ENCODE measurements around the gene CHRNB1.

Gene CHRNB1

DNA sequence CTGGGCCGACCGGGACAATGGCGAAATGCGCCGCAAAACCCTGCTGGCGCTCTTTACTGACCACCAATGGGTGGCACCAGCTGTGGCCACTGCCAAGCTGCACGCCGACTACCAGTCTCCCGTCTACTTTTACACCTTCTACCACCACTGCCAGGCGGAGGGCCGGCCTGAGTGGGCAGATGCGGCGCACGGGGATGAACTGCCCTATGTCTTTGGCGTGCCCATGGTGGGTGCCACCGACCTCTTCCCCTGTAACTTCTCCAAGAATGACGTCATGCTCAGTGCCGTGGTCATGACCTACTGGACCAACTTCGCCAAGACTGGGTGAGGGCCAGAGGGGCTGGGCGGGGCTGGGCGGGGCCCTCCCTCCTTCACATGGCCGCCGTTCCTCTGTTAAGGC lies 29.1 kb upstream of the CHRNB1 start:
- no peak for DNase-seq (ENCODE audit: low read depth, low spot score)

DNA sequence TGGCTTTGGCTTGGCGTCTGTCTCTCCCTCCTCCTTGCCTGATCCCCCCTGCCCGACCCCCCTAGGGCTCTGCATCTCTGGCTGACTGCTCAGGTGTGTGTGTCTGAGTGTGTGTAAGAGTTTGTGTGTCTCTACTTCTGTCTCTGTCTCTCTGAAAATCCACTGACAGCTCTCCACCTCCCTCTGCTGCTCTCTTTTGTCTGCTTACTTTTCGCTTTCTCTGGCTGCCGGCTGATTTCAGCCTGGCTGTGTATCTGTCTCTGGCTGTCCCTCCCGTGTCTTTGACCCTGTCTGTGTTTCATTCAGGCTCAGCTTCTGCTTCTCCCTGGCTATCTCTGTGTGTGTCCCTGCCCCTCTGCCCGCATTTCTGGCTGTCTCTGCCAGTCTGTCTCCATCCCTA lies 28.5 kb upstream of the CHRNB1 start:
- no peak for DNase-seq (ENCODE audit: low read depth, low spot score)

GRCh38 chr17:7417056-7417655 lies 27.7 kb upstream of the CHRNB1 start:
- no peak for DNase-seq (ENCODE audit: low read depth, low spot score)

DNA sequence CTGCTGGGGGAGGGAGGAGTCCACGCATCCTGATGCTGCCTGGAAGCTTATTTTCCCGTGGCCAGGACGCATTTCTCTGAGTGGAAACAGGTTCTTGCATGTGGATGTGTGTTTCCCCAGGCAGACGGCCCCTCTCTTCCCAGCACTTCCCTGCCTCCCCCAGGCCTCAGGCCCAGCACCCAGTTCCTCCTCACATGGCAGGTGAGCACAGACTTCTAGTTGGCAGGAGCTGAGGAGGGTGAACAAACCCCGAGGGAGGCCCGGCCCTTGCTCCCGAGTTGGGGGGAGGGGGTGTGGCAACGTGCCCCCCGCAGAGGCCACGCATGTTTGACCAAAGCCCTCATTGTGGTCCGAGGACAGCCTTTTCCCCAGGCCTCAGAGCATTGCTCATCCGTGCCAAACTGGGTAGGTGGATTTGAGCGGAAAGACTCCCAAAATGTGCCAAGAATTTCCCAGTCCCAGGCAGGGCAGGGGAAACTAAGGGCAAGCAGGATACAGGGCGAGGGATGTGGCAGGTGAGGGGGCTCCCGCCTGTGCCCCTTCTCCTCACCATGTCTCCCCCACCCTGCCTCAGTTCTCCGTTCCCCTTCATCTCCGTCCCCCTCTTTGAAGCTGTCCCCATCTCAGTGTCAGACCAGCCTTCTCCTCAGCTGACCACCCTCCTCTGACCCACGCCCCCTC lies 26.2 kb upstream of the CHRNB1 start:
- no peak for DNase-seq (ENCODE audit: low read depth, low spot score)

DNA sequence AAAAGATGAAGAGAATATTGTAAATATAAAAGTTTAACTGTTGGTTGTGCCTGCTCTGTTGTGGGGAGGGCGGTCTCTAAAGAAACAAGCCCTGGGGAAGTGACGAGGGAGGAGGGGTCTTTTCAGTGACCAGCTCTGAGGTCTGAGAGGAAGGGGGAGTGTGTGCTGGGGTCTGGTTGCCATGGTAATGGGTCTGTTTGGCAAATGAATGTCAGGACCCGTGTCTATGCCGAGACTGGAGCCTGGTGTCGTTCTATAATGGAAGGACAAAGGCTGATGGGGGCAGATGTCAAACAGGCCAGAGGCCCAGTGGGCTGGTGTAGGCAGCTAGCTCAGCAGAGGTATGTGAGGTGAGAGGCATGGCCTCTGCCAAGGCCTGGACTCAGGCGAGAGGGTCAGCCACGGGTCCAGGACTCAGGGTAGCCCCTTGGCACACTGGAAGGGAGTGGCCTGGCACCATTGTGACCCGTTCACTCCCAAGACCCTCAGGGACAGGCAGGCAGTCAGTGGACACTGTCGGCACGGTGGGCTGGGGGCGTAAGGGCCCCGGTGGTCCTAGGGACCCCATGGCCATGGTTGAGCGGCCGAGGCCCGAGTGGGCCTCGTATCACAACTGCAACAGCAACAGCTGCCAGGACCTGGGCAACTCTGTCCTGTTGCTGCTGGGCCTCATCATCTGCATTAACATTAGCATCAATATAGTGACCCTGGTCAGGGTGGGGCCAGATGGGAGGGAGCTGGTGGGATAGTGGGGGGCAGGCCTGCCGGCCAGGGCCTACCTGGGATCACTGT lies 24.8 kb upstream of the CHRNB1 start, which contains the start of gene SPEM1:
SPEM1 (plus strand) TSS at position 506 of the 792 bp plus-strand sequence; CDS start at position 567, 61 bp downstream.
- DNase-seq (ENCODE audit: low read depth, low spot score): no peak

DNA sequence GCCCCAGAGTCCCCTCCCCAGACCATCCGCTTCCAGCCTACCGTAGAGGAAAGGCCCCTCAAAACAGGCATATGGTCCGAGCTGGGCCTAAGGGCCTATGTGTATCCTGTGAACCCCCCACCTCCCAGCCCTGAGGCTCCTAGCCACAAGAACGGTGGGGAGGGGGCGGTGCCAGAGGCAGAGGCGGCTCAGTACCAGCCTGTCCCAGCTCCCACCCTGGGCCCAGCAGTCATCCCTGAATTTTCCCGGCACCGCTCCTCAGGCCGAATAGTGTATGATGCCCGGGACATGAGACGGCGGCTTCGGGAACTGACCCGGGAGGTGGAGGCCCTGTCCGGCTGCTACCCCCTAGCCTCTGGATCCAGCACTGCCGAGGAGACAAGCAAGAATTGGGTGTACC lies 23.7 kb upstream of the CHRNB1 start:
- DNase-seq (ENCODE audit: low read depth, low spot score): no peak

DNA sequence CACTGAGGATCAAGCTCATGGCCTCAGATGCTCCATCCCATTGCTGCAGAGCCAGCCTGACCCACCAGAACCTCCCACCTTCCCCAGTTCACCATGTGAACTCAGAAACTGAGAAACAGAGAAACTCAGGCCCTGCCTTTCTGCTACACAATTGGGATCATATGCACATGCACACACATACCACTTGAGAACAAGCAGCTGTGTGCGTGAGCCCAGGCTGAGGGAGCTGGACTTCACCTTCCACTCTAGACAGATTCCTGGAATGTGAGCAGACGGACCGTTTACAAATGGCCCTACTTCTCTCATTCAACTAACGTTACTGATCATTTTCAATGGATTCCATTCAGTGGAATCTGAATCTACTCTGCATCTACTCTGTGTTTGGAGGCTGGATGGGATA lies 21.2 kb upstream of the CHRNB1 start:
- DNase-seq (ENCODE audit: low read depth, low spot score): no peak

- DNase-seq (ENCODE audit: low read depth, low spot score): no peak
Observed at GRCh38 chr17:7425316-7425715, 19.5 kb upstream of the CHRNB1 start, which contains the start of gene SPEM2. Gene SPEM2 (plus strand): TSS chr17:7425616. CDS start chr17:7425689, 73 bp downstream.

GRCh38 chr17:7425756-7426155 lies 19.1 kb upstream of the CHRNB1 start:
- no peak for DNase-seq (ENCODE audit: low read depth, low spot score)

- DNase-seq (ENCODE audit: low read depth, low spot score): no peak
Observed at GRCh38 chr17:7426203-7426863, 18.5 kb upstream of the CHRNB1 start.

GRCh38 chr17:7426896-7427489 lies 17.9 kb upstream of the CHRNB1 start:
- DNase-seq (ENCODE audit: low read depth, low spot score): no peak

- no peak for DNase-seq (ENCODE audit: low read depth, low spot score)
Observed at GRCh38 chr17:7427549-7427948, 17.3 kb upstream of the CHRNB1 start.

DNA sequence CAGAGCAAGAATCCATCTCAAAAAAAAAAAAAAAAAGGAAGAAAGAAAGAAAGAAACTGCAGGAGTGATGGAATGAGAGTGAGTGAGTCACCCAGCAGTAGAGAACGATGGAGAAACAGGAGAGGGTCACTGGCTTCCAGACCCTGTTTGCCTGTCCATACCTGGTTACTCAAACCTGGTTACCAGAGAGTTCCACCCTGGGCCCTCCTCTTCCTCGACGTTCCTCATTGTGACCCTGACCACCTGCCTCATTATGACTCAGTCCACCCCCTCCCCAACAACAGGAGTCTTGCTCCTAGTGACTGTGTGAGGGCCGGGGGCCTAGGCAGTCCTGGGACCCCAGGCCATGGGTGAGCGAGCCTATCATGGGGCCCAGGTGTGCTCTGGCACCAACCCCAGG lies 16.3 kb upstream of the CHRNB1 start, which contains the start of gene SPEM3:
SPEM3 (plus strand) TSS at position 301 of the 400 bp plus-strand sequence; CDS start at position 347, 46 bp downstream.
- no peak for DNase-seq (ENCODE audit: low read depth, low spot score)

DNA sequence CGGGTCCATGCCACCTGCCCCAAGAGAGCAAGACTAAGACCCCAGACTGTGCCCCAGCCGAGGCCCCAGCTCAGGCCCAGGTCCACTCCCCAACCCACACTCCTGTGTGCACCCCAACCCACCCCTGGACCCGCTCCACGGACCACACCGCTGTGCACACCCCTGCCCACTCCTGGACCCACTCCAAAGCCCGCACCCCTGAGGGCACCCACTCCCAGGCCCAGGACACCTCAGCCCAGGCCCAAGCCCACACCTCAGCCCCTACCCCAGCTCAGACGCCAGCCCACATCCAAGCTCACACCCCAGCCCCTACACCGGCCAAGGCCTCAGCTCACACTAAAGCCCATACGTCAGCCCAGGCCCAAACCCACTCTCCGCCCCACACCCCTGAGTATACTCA lies 15.1 kb upstream of the CHRNB1 start:
- no peak for DNase-seq (ENCODE audit: low read depth, low spot score)

- DNase-seq (ENCODE audit: low read depth, low spot score): no peak
Observed at GRCh38 chr17:7431231-7431630, 13.6 kb upstream of the CHRNB1 start.

DNA sequence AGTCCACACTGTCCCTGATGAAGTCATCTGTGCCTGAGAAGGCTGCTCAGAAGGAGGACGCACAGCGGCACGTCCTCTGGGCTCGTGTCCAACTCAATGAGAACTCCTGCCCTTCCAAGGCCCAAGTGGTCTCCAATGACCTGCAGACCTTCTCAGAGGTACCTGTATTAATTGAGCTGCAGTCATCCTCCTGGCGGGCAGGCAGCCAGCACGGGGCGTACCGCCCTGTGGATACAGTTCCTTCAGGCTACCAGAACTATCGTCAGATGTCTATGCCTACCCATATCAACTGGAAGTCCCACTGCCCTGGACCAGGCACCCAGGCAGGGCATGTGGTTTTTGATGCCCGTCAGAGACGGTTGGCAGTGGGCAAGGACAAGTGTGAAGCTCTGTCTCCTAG lies 12.6 kb upstream of the CHRNB1 start:
- no peak for DNase-seq (ENCODE audit: low read depth, low spot score)

DNA sequence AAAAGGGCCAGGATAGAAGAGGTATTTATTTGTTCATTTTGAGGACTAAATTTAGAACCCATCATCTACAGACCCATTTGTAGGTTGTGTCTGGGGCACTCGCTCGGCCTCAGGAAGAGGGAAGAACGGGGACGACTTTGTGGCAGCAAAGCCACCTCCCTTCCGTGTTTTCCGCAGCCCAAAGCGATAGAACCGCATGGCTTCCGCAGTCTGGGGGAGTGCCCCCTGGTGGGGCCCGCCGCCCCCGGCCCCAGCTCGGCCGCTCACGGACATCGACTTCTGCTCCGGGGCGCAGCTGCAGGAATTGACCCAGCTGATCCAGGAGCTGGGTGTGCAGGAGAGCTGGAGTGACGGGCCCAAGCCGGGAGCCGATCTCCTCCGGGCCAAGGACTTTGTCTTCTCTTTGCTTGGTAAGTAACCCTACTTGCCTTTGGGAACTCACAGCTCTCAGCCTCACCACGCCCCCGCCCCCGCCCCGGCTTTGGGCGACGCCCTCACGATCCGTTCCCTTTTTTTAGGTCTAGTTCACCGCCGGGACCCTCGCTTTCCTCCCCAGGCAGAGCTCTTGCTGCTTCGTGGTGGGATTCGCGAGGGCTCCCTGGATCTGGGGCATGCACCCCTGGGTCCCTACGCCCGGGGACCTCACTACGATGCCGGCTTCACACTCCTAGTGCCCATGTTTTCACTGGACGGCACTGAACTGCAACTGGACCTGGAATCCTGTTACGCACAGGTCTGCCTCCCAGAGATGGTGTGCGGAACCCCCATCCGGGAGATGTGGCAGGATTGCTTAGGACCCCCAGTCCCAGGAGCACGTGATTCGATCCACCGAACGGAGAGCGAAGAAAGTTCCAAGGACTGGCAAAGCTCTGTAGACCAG lies 8.9 kb upstream of the CHRNB1 start:
- DNase-seq (ENCODE audit: low read depth, low spot score): no peak

DNA sequence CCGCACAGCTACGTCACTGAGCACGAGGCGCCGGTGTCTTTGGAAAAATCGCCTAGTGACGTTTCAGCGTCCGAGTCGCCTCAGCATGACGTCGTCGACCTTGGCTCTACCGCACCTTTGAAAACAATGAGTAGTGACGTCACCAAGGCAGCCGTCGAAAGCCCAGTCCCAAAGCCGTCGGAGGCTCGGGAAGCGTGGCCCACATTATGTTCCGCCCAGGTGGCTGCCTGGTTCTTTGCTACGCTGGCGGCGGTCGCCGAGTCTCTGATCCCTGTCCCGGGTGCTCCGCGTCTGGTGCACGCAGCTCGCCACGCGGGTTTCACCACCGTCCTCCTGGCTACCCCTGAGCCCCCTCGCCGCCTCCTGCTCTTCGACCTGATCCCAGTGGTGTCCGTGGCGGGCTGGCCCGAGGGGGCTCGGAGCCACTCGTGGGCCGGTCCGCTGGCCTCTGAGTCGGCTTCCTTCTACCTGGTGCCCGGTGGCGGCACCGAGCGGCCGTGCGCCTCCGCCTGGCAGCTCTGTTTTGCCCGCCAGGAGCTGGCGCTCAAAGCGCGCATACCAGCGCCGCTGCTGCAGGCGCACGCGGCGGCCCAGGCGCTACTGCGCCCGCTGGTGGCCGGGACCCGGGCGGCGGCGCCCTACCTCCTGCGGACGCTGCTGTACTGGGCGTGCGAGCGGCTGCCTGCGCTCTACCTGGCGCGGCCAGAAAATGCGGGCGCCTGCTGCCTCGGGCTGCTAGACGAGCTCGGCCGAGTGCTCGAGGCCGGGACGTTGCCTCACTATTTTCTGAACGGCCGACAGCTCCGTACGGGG lies 8.1 kb upstream of the CHRNB1 start:
- DNase-seq (ENCODE audit: low read depth, low spot score): no peak

DNA sequence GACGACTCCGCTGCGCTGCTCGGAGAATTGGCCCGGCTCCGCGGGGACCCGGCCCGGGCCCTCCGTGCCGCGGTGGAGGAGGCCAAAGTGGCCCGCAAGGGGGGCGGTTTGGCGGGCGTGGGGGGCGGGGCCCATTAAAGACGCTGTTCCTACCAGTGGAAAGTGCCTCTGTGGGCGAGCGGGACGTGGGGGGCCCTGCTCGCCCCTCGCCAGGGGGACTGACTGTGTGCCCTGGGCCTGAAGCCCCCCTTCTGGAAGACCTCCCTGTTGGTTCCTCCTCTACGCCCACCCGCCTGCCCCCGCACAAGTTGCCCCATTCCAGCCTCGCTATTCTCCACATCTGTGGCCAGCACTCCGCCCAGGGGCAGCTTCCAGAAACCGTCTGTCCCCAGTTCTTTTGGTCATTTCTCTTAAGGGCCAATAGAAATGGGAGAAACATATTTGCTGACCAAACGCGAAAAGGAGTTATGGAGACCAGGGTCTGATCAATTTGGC lies 7.4 kb upstream of the CHRNB1 start:
- no peak for DNase-seq (ENCODE audit: low read depth, low spot score)

Measured in smooth muscle cell of the brain vasculature (primary cell).